Right cardiac atrium (tissue), 5 donors: ENCODE measurements around the gene CAMKK2. TPM values are rescaled to one million over a fixed set of nuclear protein-coding genes. Genes with fewer than 3 reads are reported as not detected.

Source experiments
- ATAC-seq, 2 donors: fragments of 200-7000 bp; cut with Tn5 transposase; one replicate each; pipeline versions ENCODE4 v1.8.0 to v1.9.1; 2020; ENCODE audit warnings: moderate library complexity in 2 of 2, mild to moderate bottlenecking in 1 of 2
- DNase-seq, 3 donors: peaks; one replicate each; pipeline ENCODE4 v3.0.0-alpha.2; 2020
- H3K27ac ChIP-seq: one replicate; pipeline ENCODE4 v1.5.1; 2013; ENCODE audit warnings: mild to moderate bottlenecking, low read length, control low read depth, moderate library complexity
- H3K27me3 ChIP-seq: one replicate; pipeline ENCODE4 v1.6.1; 2013; ENCODE audit not compliant: control insufficient read depth, insufficient read depth
- H3K4me1 ChIP-seq: one replicate; pipeline ENCODE4 v1.6.1; 2013; ENCODE audit warnings: low read length; ENCODE audit not compliant: control insufficient read depth, insufficient read depth
- H3K4me3 ChIP-seq: one replicate; pipeline ENCODE4 v1.5.1; 2013; ENCODE audit warnings: low read length, control low read depth
- H3K9me3 ChIP-seq: one replicate; pipeline ENCODE4 v1.6.1; 2013; ENCODE audit warnings: low read length; ENCODE audit not compliant: control insufficient read depth
- WGBS: extraction: QIAGEN DNeasy Blood & Tissue Kit; methylation state at CpG from one replicate; pipeline ENCODE4 v1.1.7; 2013; 5-methylcytosine and 5-hydroxymethylcytosine counted together
- intact Hi-C, 4 donors: fragments of 100-400 bp; cut with DNase I; formaldehyde crosslinking; loops; one replicate each; pipeline versions ENCODE4 v1.11.0 to v1.14.0; 2022 to 2023
- polyA plus RNA-seq: library from polyadenylated mRNA; stranded (reverse); fragments of 200-250 nt; gene quantifications from one replicate; pipeline ENCODE4 v1.2.3, GENCODE V29; 2013
- total RNA-seq, 4 donors: library from RNA; stranded (reverse); fragmentation: NEBNext Ultra II Directional; extraction: Animal tissue kit (Norgen Biotek cat#: 25700); gene quantifications; one replicate each; pipeline ENCODE4 v1.2.1, GENCODE V29; 2021
- donor health status: healthy with polysubstance abuse.
- donor health status: DM: no; HTN: yes; CAD: no.
- donor health status: DM: no; HTN: no; CAD: no.
- donor health status: DM: no; HTN: yes; CAD: no; lungs with severe emphysema.
- donor health status: DM: yes; HTN: yes; CAD: no.

Gene CAMKK2
- total and polyA plus RNA-seq, 5 donors: 11.3 to 22.1 (median 19.7) TPM

- 13% methylated on average over 10 of the region's 10 CpGs for WGBS
- H3K27ac ChIP-seq: peak overlapping the region; percentile 61
- intact Hi-C loops: no loop called here
Measured at GRCh38 chr12:121279507-121279915, 17.0 kb downstream of the CAMKK2 start.

GRCh38 chr12:121279071-121279375 is 17.5 kb downstream of the CAMKK2 start:
- intact Hi-C loops: no loop called here
- no peak overlapping the region for H3K4me3 ChIP-seq
- H3K27me3 ChIP-seq: no peaks in the 10 kb centered on the region
- DNase-seq (peak; percentile 69 to 92 (median 91)), ATAC-seq (peak; percentile 32 to 55)
- no peaks in the 10 kb centered on the region for H3K9me3 ChIP-seq
- peak overlapping the region; percentile 61 for H3K27ac ChIP-seq
- 24% methylated on average over 13 of the region's 13 CpGs for WGBS
- peaks cover 14% of the 10 kb centered on the region for H3K4me1 ChIP-seq

More at GRCh38 chr12:121279507-121279915, 17.0 kb downstream of the CAMKK2 start:
- peak; percentile 61 to 62 for ATAC-seq
- no peaks in the 10 kb centered on the region for H3K9me3 ChIP-seq
- DNase-seq: peak; percentile 71 to 88 (median 87)
- H3K27me3 ChIP-seq: no peaks in the 10 kb centered on the region
- peaks cover 14% of the 10 kb centered on the region for H3K4me1 ChIP-seq
- no peak overlapping the region for H3K4me3 ChIP-seq

- WGBS: 79% methylated on average over 15 of the region's 15 CpGs
- H3K9me3 ChIP-seq: no peaks in the 10 kb centered on the region
- intact Hi-C loops: no loop called here
- H3K27me3 ChIP-seq: no peaks in the 10 kb centered on the region
- H3K4me1 ChIP-seq: peaks cover 14% of the 10 kb centered on the region
- DNase-seq (peak in 2 of 3 donors; percentile 26 to 62), ATAC-seq (peak; percentile 29 to 52)
- H3K27ac ChIP-seq: peak overlapping the region; percentile 5
- no peak overlapping the region for H3K4me3 ChIP-seq
Measured at GRCh38 chr12:121278169-121279070, 18.1 kb downstream of the CAMKK2 start.

GRCh38 chr12:121277374-121277759 is 19.1 kb downstream of the CAMKK2 start:
- H3K4me3 ChIP-seq: no peak overlapping the region
- DNase-seq (no peak), ATAC-seq (no peak)
- peaks cover 14% of the 10 kb centered on the region for H3K4me1 ChIP-seq
- intact Hi-C loops: no loop called here
- no peaks in the 10 kb centered on the region for H3K27me3 ChIP-seq
- H3K9me3 ChIP-seq: no peaks in the 10 kb centered on the region
- 96% methylated on average over 6 of the region's 6 CpGs for WGBS
- no peak overlapping the region for H3K27ac ChIP-seq

- DNase-seq (no peak), ATAC-seq (peak in 1 of 2 donors; percentile 26)
- intact Hi-C loops: no loop called here
- H3K27me3 ChIP-seq: no peaks in the 10 kb centered on the region
- no peak overlapping the region for H3K27ac ChIP-seq
- H3K9me3 ChIP-seq: no peaks in the 10 kb centered on the region
- WGBS: 95% methylated on average over 35 of the region's 35 CpGs
- H3K4me3 ChIP-seq: no peak overlapping the region
- peaks cover 7% of the 10 kb centered on the region for H3K4me1 ChIP-seq
Measured at GRCh38 chr12:121274036-121274763, 22.3 kb downstream of the CAMKK2 start.

- intact Hi-C loops: no loop called here
- H3K27ac ChIP-seq: no peak overlapping the region
- H3K27me3 ChIP-seq: no peaks in the 10 kb centered on the region
- 95% methylated on average over 14 of the region's 14 CpGs for WGBS
- H3K4me3 ChIP-seq: no peak overlapping the region
- DNase-seq (no peak), ATAC-seq (peak in 1 of 2 donors; percentile 7)
- H3K9me3 ChIP-seq: no peaks in the 10 kb centered on the region
- H3K4me1 ChIP-seq: peaks cover under 1% of the 10 kb centered on the region
Measured at GRCh38 chr12:121273364-121273896, 23.1 kb downstream of the CAMKK2 start.

GRCh38 chr12:121267822-121268221 is 28.7 kb downstream of the CAMKK2 start:
- no peak overlapping the region for H3K27ac ChIP-seq
- H3K9me3 ChIP-seq: no peaks in the 10 kb centered on the region
- no peak for DNase-seq
- no peak overlapping the region for H3K4me3 ChIP-seq
- H3K4me1 ChIP-seq: no peaks in the 10 kb centered on the region
- no peak for ATAC-seq
- no peaks in the 10 kb centered on the region for H3K27me3 ChIP-seq
- intact Hi-C loops: no loop called here
- WGBS: 98% methylated on average over 1 of the region's 1 CpG

- no peaks in the 10 kb centered on the region for H3K9me3 ChIP-seq
- ATAC-seq (no peak), DNase-seq (no peak)
- intact Hi-C loops: no loop called here
- H3K4me3 ChIP-seq: no peak overlapping the region
- WGBS: 81% methylated on average over 10 of the region's 10 CpGs
- H3K27ac ChIP-seq: no peak overlapping the region
- no peaks in the 10 kb centered on the region for H3K4me1 ChIP-seq
- H3K27me3 ChIP-seq: no peaks in the 10 kb centered on the region
Measured at GRCh38 chr12:121264951-121265515, 31.5 kb downstream of the CAMKK2 start.

GRCh38 chr12:121264135-121264534 is 32.4 kb downstream of the CAMKK2 start:
- Histone ChIP-seq H3K27ac (no peak overlapping the region), H3K4me1 (no peaks in the 10 kb centered on the region), H3K9me3 (no peaks in the 10 kb centered on the region), H3K27me3 (no peaks in the 10 kb centered on the region), H3K4me3 (no peak overlapping the region)
- WGBS: 97% methylated on average over 8 of the region's 8 CpGs
- ATAC-seq (no peak), DNase-seq (no peak)
- intact Hi-C loops: no loop called here

- H3K9me3 ChIP-seq: no peaks in the 10 kb centered on the region
- no peak for DNase-seq
- intact Hi-C loops: no loop called here
- H3K27ac ChIP-seq: no peak overlapping the region
- H3K4me1 ChIP-seq: no peaks in the 10 kb centered on the region
- 96% methylated on average over 10 of the region's 10 CpGs for WGBS
- no peak for ATAC-seq
- no peak overlapping the region for H3K4me3 ChIP-seq
- no peaks in the 10 kb centered on the region for H3K27me3 ChIP-seq
Measured at GRCh38 chr12:121263206-121263935, 33.1 kb downstream of the CAMKK2 start.
